GM19099 (cell line): ENCODE measurements around the gene ALKBH6.

ENCODE experiments used
- POLR2A ChIP-seq: IDR thresholded peaks from 3 replicates; pipeline ENCODE4 v1.6.1; 2011; ENCODE audit warnings: low read depth; ENCODE audit not compliant: insufficient read length; ENCODE audit errors: extremely low read depth

The ALKBH6 gene

GRCh38 chr19:36041831-36042230 lies 27.8 kb upstream of the ALKBH6 start:
- TF ChIP-seq POLR2A = no peak

- no peak for TF ChIP-seq POLR2A
These were observed 26.5 kb upstream of the ALKBH6 start for GRCh38 chr19:36040495-36040894.

- no peak for TF ChIP-seq POLR2A
These were observed 18.5 kb upstream of the ALKBH6 start, which contains the start of gene CLIP3 for GRCh38 chr19:36032251-36033104. Gene CLIP3 (minus strand): TSS chr19:36032873. CDS start chr19:36032357, 516 bp downstream.

GRCh38 chr19:36031308-36031707 lies 17.3 kb upstream of the ALKBH6 start:
- TF ChIP-seq POLR2A = no peak

- no peak for TF ChIP-seq POLR2A
These were observed 16.5 kb upstream of the ALKBH6 start for GRCh38 chr19:36030264-36031148.

- no peak for TF ChIP-seq POLR2A
These were observed 14.5 kb upstream of the ALKBH6 start for GRCh38 chr19:36028313-36029041.

- TF ChIP-seq POLR2A = no peak
These were observed 13.7 kb upstream of the ALKBH6 start for GRCh38 chr19:36027696-36028095.

- TF ChIP-seq POLR2A = no peak
These were observed 12.3 kb upstream of the ALKBH6 start for GRCh38 chr19:36026091-36026876.

GRCh38 chr19:36025541-36025940 lies 11.5 kb upstream of the ALKBH6 start:
- TF ChIP-seq POLR2A = no peak

DNA sequence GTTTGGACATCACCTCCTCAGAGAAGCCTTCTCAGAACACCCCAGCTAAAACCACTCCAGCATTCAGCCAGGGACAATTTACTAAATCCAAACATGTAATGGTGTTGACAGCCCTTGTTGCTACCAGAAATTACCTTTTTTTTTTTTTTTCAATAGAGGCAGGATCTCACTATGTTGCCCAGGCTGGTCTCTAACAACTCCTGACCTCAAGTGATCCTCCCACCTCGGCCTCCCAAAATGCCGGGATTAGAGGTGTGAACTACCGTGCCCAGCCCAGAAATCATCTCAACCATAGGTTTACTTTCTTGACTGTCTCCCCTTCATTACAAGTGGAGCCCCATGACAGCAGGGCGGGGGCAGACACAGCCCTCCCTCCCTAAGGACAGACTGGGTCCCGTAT lies 9.4 kb upstream of the ALKBH6 start:
- TF ChIP-seq POLR2A = no peak

DNA sequence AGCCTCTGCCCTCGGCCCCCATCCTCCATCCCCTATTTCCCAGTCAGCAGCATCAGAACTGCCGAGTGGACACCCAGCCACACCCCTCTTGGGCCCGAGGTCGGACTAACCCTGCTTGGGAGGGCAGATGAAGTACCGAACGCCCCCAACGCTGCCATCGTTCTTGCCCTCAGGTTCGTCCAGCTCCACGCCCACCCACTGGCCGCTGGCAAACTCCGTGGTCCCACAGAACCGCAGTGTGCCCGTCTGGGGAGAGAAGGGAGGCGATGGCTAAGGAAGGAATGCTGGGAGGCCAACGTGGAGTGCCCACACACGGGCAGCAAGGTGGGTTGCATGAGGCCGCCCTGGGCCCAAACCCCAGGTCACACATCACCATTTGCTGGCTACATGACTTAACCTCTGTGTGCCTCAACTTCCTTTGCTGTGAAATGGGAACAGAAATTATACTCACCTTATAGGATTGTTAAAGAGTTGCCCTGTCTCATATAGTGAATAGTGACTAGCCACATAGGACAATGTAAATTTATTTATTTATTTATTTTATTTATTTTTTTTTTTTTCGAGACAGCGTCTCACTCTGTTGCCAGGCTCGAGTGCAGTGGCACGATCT lies 5.2 kb upstream of the ALKBH6 start:
- TF ChIP-seq POLR2A = no peak

DNA sequence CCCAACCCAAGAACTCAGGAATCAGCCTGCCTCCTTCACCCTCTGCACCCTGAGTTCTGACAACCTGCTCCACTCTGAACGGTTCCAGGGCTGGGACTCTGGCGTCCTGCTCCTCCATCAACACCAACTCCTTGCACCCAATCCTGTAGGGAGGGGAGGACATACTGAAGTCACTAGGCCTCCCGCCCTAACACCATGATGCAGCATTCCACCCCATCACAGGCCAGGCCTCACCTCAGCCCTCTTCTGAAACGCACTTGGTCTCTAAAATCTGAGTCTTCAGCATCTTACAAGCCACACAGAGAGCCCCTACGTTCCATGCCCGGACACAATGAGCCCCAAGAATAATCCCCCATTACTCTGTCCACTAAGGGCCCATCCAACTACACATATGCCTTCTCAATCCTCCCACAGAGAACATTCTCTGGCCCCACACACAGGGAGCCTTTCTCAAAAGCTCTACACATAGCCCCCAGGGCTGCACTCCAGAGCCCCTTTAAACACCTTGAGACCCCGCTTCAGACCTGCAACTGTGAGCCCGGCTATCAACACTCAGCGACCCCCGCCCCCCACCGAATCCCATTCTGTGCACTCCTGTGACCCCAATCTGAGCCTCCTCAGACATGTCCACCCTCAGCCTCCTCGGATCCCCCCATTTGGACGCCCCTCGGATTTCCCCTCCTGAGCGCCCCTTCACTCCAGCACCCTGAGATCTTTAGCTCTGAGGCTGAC lies 567 bp downstream of the ALKBH6 start:
- TF ChIP-seq POLR2A = no peak

- TF ChIP-seq POLR2A = no peak
These were observed 3.6 kb downstream of the ALKBH6 start for GRCh38 chr19:36010402-36010801.

DNA sequence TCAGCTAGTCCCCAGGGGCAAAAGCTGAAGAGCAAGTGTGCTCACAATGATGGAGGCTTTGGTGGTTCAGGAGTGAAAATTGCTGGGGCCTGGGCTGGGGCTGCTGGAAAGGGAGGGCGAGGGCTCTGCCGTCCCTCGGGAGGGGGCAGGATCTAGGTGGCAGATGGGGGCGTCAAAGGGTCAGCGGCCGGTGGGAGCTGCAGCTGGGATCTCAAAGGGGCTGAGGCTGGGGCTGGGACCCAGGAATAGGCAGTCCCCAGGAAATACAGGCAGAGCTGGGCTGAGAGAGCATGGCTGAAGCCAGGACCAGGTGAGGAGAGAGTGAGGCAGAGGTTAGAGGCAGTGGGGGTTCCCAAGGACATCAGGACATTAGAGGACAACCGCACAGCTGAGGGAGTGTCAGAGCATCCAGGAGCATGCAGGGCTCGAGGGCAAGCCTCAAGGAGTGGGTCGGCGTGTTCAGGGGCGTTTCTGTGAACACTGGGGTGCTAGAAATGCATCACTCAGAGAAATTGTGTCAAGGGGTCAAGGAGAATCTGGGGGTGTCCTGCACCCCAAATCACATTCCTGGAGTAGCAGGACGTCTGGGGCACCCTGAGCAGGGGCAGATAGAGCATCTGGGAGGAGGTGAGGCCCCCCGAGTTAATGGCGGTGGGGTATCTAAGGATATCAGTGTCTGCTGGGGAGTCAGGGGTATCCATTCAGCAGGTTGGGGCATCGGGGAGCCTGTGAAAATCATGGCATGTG lies 4.2 kb downstream of the ALKBH6 start:
- no peak for TF ChIP-seq POLR2A
